Measurements from ENCODE around the gene MRPL54.
A peak's percentile ranks its signal among the peaks of the same experiment; 100 is the strongest.
"Not testable (repeated sequence)": the region's sequence is repeated elsewhere in the genome, so short reads cannot be mapped to it uniquely, and the experiment has no call there.

MRPL54 gene

GRCh38 chr19:3743486-3743885 is 19.0 kb upstream of the MRPL54 start:
- DNase-seq = no peak

DNA sequence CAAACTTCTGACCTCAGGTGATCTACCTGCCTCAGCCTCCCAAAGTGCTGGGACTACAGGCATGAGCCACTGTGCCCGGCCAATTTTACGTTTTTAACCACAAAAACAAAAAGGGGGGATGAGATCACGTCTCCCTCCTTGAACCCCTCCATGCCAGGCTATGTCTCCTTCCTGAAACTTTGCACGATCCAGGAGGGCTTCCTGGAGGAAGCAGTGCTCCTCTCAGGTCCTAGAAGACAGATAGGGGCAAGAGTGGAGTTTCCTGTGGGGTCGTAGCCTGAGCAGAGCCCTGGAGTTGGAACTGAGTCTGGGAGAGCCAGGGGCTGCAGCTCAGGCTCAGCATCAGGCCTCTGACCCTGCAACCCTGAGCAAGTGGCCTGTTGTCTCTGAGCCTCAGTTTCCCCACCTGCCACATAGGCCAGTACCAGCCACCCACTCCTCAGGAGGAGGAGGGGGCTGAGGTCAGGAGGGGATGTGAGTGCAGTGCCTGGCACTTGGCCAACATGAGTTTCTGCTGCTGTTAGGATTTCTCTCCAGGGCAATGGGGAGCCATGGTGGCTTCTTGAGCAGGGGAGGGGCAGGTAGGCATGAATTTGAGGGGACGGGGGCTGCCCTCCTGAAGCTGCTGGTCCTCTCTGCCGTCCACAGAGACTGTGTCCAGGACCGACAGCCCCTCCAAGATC is 17.0 kb upstream of the MRPL54 start:
- DNase-seq = no peak

DNA sequence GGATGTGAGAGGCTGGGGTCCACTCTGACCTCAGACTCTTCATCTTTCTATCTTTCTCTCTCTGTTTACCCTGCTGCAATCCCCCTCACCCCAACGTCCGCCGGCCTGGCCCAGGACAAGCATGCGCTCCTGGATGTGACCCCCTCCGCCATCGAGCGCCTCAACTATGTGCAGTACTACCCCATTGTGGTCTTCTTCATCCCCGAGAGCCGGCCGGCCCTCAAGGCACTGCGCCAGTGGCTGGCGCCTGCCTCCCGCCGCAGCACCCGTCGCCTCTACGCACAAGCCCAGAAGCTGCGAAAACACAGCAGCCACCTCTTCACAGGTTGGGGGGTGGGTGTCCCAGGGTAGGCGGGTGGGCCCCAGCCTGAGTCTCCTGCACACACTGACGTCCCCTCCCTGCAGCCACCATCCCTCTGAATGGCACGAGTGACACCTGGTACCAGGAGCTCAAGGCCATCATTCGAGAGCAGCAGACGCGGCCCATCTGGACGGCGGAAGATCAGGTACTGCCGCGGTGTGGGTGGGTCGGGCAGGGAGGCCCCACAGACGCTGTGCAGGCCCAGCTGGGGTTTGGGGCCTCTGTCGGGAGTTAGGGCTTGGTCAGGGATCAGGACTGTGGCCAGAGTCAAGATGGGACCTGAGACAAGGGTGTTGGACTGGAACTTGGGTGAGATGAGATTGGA is 16.0 kb upstream of the MRPL54 start:
- no peak for DNase-seq

- no peak for DNase-seq
Measured at GRCh38 chr19:3748965-3749364, 13.5 kb upstream of the MRPL54 start.

GRCh38 chr19:3750211-3750610 is 12.3 kb upstream of the MRPL54 start:
- no peak for DNase-seq

DNA sequence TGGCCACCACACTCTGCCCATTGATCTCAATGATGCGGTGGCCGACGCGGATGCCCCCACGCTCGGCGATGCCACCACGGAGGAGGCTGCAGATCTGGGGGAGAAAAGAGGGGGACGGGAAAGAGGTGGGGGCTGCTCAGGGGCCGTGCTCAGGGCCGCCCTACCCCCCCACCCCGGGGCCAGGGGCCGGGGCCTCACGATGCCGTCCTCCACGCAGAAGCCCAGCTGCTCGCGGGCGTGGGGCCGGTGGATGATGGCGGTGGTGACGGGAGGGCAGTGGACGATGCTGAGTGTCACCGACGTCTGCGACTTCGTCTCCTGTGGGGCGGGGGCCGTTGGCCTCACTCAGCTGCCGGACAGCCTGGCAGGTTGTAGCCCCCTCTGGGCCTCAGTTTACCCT is 11.2 kb upstream of the MRPL54 start:
- DNase-seq = no peak

DNA sequence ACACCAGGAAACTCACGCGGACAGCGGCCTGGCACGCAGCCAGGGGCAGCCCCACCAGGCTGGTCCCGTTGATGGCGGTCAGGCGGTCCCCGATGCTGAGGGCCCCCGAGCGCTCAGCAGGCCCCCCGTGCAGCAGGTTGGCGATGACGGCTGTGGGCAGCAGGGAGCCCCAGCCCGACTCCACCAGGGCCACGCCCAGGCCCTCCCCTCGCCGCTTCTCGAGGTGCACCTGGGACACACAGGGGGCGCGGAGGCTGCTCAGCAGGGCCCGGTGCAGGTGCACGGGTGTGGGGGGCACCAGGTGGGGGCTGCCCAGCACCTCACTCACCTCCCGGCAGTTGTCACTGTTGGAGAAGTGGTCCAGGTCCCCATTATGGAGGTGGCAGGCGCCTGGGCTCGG is 10.0 kb upstream of the MRPL54 start:
- no peak for DNase-seq

- no peak for DNase-seq
Measured at GRCh38 chr19:3753631-3754410, 8.7 kb upstream of the MRPL54 start.

DNA sequence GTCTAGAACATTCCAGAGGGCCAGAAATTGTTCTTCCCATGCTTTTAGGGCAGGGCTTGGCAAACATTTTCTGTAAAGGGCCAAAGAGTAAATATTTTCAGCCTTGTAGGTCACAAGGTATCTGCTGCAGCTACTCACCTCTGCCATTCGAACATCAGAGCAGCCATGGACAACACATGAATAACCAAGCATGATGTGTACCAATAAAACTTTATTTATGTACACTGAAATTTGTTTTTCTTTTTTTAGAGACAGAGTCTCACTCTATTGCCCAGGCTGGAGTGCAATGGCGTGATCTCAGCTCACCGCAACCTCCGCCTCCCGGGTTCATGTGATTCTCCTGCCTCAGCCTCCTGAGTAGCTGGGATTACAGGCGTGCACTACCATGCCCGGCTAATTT is 4.8 kb upstream of the MRPL54 start:
- DNase-seq = not testable (repeated sequence)

- DNase-seq = not testable (repeated sequence)
Measured at GRCh38 chr19:3758297-3758696, 4.2 kb upstream of the MRPL54 start.

GRCh38 chr19:3759482-3760254 is 2.8 kb upstream of the MRPL54 start:
- no peak for DNase-seq

GRCh38 chr19:3760871-3761361 is 1.6 kb upstream of the MRPL54 start:
- DNase-seq = no peak

- DNase-seq = peak; percentile 93 to 94
Measured at GRCh38 chr19:3761382-3762129, 926 bp upstream of the MRPL54 start, which contains the start of gene APBA3. TSS of gene APBA3 (minus strand) at chr19:3761692. CDS start at chr19:3760264, 1,428 bp downstream.

- no peak for DNase-seq
Measured at GRCh38 chr19:3762130-3762473, 380 bp upstream of the MRPL54 start.

DNA sequence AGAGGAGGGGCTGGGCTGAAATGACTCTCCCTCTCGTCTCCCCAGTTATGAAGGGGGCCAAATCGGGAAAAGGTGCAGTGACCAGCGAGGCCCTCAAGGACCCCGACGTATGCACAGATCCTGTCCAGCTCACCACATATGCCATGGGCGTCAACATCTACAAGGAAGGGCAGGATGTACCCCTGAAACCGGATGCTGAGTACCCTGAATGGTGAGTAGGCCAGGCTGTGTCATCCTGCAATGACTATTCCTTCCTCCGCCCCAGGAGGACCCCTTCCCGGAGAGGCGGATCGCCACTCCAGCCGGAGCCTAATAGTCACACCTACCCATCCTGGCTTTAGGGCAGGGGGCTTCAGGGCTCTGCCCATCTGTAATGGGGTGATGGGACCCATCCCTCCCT is 2.6 kb downstream of the MRPL54 start:
- no peak for DNase-seq

GRCh38 chr19:3765757-3766156 is 3.3 kb downstream of the MRPL54 start:
- DNase-seq = not testable (repeated sequence)

DNA sequence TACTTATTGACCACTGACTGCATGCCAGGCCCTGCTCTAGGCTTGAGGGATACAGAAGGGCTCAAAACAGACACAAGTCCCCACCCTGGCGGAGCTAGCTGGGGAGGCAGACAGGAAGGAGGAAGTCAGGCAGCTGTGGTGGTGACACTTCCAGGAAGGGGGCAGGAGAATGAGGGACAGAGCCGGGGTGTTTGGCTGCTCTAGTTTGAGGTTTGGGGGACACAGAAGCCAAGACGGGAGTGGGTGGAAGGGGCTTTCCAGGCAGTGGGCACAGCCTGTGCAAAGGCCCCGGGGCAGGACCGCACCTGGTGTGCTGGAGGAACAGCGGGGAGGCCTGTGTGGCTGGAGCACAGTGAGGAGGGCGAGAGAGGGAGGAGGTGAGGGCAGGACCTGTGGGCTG is 4.0 kb downstream of the MRPL54 start:
- no peak for DNase-seq

- no peak for DNase-seq
Measured at GRCh38 chr19:3767050-3767449, 4.6 kb downstream of the MRPL54 start.

DNA sequence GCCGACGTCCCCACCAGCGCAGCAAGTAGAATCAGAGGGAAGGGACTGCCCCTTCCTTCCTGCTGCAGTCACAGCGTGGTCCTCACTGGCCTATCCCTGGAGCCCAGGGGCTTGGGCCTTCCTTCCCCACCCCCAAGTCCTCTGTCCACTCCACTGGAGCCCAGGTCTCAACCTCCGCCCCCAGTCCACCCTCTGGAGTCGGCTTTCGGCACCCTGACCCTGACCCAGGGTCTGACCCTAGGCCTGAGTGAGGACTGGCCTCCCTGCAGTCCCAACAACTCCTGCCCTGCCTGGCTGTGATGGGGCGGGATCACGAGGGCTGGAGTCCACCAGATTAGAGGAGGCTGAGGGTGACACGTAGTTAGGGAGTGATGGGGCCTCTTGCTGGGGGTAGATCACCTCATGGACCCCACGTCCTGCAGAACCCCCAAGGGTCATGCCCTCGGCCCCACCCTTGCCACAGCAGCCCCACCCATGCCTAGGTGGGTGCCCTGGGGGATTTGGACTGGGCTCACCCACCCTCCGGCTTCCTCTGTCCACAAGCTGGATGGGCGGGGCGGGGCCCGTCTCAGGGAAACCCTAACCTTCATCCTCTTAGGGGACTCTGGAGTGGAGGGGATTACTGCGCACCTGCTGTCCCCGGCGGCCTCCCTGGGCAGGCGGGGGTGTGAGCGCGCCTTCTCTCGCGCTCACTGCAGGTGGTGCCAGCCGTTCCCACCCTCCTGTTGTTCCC is 5.7 kb downstream of the MRPL54 start:
- no peak for DNase-seq

DNA sequence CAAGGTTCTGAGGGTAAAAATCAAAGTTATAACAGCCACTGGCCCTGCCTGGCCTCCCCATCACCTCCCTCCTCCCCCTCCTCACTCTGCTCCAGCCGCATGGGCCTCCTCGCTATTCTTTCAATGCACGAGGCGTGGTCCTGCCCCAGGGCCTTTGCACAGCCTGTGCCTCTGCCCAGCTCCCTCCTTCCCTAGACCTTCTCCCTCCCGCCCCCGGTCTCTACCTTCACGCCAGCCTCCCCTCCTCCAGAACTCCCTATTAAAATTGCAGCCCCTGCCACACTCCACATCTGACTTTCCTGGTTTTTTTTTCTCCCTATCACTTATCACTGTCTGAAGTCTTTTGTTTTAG is 6.2 kb downstream of the MRPL54 start:
- no peak for DNase-seq

- no peak for DNase-seq
Measured at GRCh38 chr19:3769494-3769893, 7.0 kb downstream of the MRPL54 start.
